ENCODE results near the gene HEXA. TPM values are rescaled to one million over a fixed set of nuclear protein-coding genes. Genes with fewer than 3 reads are reported as not detected.

Gene HEXA
- total RNA-seq, 1 donor from 2014 or later, result 49.1 TPM

Other genes starting within 250 kb of the HEXA start
- 2.1 TPM for gene GRAMD2A, start 178.2 kb downstream of the HEXA start, total RNA-seq
- 769 TPM for gene PKM, start 144.8 kb downstream of the HEXA start, total RNA-seq
- 13.0 TPM for gene PARP6, start 103.5 kb downstream of the HEXA start, total RNA-seq
- gene CELF6, start 55.9 kb downstream of the HEXA start, total RNA-seq, result 1.0 TPM
- gene TMEM202, start 22.3 kb upstream of the HEXA start, total RNA-seq, result not detected
- gene ARIH1, start 98.3 kb upstream of the HEXA start, total RNA-seq, result 27.1 TPM